AML-193 (cell line): Measurements from ENCODE around the gene HECTD3.

Experiments used
- DNase-seq, 2 experiments: peaks; one replicate each; lab custom pipeline; 2025; lab: John Stamatoyannopoulos, UW

The HECTD3 gene

DNA sequence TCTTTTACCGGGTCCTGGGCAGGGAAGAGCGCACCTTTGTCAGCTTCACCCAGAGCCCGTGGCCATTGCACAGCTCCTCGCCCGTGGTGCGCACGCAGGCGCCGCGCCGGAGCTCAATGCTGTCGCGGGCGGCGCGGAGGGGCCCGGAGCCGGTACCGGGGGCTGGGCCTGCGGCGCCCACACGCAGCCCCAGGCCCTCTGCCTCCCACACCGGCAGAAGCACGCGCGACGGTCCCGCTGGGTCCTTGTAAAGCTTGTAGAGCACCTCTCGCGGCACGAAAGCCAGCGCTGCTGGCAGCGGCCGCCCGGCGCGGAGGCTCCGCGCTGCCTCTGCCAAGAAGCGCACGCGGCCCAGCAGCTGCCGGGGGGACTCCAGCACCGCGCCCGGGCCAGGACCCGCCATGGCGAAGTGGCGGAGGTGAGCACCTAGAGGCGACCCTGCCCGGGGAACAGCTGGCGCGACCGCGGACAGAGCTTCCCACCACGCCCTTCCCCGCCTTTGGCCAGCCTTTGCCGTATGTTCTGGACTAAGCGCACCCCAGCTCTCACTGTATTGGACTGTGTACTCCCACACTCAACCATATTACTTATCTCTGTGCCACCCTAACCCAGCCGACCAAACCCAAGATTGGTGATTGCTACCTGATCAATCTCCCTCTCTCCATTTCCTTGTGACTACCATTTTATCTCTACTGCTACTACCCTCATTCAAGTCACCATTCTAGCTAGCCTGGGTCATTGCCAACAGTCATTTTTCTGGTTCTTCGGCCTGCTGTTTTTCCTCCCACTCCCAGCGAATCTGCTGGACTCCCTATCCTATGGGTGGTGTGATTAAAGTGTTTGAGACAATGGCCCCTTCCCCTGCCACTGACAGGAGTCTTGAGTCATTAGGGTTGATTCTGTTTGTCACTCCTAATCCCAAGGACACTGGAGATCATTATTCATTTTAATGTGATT, at the start of gene HECTD3:
Gene HECTD3, minus strand, starts transcription at position 470 of the 957 bp plus-strand sequence. Its CDS starts 67 bp downstream, at position 403.
- DNase-seq = peak; percentile 56 to 71

DNA sequence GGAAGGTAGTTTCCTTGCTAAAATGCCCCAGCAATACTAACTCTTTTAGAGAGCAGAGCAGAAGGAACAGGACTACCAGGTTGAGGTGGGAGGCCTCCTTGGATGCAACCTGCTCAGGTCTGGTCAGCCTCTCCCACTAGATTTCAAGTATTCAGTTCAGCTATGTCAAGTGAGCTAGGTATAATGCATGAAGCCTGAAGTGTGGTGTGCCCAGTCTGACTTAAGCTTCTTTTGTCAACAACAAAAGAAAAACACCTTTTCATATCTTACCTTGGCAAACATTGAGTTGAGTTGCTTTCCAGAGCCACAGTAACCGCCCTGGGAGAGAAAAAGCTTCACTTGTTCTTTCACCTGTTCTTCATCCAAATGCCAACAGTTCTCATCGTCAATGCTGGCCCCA, 48.7 kb upstream of the HECTD3 start:
- DNase-seq = no peak

DNA sequence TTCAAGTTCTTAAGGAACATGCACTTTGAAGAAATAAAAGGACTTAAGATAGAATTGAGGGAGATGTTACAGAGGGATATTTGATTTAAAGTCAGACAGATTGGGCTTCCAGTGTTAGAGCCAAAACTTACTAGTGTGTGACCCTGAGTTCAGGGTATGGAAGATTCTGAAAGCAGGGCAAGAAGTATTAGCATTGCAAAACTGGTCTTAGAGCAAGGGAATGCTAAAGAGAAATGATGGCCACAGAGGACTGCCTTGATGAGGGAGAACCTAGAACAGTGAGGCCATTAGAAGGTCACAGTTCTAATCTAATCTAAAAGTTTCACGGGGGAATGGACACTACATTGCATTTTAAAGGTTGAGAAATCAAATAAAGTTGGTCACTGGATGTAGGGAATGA, 46.4 kb upstream of the HECTD3 start:
- no peak for DNase-seq

DNA sequence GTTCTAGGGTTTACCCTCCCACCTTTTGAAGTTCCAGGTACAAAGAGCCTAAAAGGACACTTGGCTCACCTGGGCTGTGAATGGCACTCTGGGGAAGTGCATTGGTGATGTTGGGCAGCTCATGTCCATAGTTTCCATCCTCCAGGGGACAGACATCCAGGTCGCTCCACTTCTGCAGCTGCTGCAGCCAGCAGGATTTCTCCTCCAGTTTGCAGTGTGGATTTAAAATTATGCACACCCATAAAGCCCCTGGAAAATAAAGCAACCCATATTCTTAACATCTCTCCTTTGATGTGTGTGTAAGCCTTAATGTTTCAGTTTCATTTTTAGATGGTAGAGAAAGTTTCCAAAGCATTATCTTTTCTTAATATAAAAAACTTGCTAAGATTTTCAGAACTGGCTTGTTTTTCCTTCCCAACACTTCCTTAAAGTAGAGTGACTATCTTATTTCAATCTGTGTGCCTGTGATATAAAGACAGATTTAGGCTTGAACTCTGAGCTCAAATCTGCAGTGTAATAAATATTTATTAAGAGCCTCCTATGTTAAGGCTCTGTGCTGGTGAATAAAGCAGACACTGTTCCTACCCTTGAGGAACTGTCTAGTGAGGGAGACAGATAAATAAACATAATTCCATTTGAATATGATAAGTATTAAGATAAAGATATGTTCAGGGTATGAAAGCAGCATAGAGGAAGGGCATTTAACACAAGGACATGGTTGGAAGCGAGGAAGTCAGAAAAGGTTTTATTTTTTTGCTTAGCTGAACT, 40.1 kb upstream of the HECTD3 start:
- DNase-seq = no peak

DNA sequence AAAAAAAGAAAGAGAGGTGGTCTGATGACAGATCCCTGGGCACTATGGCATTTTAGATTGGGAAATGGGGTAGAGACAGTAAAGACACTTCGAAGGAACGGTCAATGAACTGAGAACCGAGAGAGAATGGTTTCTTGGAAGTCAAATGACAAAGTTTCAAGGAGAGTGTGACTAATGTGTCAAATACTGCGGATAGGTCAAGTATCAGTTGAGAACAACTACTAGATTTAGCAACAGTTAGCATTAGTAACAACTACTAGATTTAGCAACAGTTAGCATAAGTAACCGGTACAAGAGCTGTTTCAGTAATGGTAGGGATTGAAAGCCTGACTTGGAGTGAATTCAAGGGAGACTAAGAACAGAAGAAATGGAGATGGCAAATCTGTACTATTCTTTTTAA, 35.9 kb upstream of the HECTD3 start:
- DNase-seq = no peak

DNA sequence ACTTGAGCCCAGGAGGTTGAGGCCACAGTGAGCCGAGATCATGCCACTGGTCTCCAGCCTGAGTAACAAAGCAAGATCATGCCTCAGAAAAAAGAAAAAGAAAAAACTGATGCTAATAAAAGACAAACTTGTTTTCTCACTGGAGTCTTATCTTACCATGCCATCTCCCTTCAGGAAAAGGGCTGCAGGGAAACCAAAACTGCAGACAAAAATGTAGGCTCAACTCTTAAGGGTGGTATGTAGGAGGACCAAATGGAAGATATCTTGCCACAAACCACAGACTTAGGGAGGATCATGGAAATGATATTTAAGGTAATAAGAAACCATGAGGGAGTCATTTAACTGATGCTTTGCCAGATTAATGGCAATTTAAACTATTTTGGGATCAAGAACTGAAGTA, 33.8 kb upstream of the HECTD3 start:
- no peak for DNase-seq

DNA sequence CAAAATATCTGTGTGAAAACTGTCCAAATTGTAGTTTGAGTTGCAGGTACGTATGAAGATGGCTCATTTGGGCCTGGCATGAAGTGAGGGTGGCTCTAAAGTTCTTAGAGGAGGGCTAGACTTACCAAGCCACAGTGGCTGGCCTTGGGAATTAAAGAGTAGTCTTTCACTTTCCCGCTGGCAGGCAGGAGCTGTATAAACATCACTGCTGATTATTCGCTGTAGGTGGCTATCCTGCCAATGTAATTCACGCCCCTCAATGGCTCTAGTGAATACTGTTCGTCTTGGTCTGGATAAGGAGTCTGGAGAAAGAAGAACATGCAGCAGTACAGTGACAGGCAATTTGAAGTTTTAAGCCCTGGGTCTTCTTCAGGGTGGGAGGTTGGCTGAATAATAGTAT, 32.0 kb upstream of the HECTD3 start:
- no peak for DNase-seq

DNA sequence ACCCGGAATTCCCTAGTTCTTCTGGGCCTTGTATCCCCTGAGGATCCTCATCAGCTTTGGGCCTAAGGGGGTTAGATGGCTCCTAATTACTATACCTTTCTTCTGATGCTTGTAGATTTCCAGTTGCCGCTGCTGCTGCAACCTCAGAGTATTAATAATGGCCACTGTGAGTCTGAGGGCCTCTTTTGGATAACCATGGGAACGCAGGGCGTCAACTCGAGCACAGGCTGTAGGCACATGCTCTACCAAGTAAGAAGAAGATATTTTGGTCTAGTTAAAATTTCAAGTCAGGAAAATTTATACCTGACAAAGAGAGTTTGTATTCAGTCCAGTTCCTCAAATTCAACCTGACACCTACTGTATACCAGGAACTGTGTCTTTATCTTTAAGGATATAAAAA, 29.2 kb upstream of the HECTD3 start:
- DNase-seq = no peak

DNA sequence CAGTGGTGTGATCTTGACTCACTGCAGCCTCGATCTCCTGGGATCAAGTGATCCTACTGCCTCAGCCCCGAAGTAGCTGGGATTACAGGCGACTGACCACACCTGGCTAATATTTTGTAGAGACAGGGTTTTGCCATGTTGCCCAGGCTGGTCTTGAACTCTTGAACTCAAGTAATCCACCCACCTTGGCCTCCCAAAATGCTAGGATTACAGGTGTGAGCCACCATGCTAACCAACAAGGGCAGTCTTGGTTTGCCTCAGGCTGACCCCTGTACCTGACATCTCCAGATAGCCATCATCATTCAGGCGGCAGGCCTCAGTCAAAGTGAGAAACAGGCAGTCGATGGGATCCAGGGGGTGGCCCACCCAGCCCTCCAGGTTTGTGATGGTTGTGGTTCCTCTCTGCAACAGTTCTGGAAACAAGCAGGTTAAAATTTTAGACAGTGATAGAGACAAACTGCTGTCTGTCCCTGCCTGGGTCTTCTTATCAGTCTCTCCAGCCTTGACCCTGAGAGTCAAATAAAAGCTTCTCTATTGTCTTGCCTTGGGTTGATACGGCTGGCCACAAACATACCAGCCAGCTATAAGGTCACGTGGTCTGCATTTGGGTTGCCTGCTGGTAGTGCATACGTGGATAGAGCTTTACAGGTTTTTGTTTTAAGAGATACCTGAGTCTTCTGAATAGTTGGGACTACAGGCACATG, 27.7 kb upstream of the HECTD3 start:
- no peak for DNase-seq

DNA sequence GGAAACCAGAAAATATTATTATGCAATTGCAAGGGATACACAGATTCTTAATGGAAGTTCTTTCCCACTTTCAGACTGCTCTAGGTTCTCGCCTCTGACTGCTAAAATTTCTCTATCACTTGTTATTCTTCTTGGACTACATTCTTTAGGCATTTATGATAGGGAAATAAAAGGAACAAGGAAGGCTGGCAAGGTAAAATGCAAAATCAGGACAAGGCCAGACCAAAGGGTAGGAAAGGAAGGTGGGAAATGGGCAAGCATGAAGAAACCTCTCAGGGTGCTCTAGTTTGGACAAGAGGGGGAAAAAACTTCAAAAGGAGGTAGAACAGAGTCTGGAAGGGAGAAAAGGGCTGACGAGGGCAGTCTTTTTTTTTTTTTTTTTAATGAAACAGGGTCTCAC, 27.1 kb upstream of the HECTD3 start:
- DNase-seq = no peak

DNA sequence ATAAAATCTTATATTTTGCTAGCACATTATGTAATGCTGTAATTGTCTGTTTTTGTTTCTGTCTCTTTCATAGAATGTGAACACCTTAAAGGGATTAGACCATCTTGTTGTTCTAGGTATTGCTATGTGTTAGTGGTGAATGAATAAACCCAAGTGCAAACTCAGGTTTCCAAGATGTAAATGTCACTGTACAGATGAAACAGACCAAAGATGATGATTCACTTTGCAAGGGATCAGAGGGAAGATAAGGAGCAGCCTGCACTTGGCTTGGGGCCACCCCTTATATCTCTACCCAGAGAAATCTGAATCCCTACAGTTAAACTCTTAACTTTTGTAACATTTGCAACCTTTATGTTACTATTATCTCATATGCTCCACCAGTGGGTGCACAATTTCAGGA, 26.3 kb upstream of the HECTD3 start:
- DNase-seq = no peak

DNA sequence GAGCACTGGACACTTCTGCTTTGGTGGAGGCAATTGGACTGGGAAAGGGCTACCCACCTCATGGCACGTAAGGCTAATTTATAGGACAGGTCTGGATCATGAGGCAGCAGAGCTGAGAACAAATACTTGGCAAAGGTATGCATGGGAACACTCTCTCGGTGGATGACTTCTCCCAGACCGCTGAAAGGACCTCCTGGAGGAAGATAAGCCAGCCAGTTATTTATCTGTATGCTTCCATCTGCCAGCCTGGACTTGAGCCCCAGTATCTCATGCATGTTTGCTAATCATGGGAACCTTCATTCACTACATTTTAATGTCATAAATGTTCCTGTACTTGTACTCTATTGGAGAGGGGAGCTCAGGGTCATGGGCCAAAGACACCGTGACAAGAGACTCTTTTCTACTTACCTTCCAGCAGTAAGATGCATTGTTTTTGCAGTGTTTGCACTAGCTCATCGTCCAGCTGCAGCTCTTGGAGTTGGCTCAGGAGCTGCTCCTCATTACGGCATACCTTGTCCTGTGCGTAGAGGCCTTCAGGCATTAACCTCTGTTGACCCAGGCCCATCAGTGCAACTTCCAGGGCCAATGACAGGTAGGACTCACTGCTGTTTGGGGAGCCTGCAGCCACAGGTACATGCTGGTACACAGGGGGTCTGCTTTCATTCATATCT, 24.6 kb upstream of the HECTD3 start:
- DNase-seq = no peak

DNA sequence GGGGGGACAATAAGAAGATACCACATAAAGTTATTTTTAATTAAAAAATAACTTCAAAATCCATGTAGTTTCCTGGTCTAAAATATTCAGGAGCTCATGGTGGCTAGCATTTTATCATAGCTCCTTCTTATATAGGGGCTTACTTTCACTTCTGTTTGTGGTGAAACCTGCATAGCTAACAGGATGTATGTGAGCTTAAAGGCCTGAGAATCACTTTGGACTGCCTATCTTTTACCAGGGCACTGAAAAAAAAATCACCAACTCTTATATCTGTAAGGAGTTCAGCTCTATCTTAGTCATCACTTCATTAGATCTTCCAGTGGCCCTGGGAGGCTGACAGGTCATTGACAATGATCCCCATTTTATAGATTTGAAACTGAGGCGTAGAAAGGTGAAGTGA, 22.2 kb upstream of the HECTD3 start:
- no peak for DNase-seq

DNA sequence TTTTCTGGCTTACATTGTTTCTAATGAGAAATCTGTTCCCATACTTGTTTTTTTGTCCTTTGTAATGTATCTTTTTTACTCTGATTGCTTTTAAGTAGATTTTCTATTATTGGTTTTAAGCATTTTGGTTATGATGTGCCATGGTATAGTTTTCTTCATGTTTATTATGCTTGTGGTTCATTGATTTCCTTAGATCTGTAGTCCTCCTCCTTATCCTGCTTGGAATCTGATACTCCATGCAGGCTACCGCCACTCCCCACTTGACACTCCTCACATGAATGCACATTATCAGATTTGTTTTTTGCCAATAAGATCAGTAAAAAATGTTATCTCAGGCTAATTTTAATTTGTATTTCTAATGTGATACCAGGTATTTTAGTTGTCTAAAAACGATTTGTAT, 21.7 kb upstream of the HECTD3 start:
- no peak for DNase-seq

DNA sequence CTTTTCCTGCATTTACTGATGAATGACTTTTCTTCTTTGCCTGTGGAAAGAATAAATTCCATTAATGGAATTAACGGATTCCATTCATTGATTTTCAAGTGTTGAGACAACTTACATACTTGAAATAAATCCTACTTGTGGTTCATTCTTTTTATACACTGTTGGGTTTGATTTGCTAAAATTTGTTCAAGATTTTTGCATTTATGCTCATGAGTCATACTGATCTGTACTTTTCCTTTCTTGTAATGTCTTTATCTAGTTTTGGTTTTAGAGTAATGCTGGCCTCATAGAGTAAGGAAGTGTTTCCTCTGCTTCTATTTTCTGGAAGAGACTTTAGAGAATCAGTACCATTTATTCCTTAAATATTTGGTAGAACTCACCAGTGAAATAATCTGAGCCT, 15.3 kb upstream of the HECTD3 start:
- DNase-seq = no peak

DNA sequence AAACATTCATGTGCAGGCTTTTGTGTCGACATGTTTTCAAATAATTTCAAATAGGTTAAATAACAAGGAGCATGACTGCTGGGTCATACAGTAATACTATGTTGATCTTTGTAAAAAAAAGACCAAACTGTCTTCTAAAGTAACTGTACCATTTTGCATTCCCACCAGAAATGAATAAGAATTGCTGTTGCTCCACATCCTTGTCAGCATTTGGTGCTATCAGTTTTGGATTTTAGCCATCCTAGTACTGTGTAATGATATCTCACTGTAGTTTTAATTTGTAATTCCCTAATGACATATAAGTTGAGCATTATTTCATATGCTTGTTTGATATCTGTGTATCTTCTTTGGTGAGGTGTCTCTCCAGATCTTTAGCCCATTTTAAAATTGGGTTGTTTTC, 12.5 kb upstream of the HECTD3 start:
- no peak for DNase-seq

DNA sequence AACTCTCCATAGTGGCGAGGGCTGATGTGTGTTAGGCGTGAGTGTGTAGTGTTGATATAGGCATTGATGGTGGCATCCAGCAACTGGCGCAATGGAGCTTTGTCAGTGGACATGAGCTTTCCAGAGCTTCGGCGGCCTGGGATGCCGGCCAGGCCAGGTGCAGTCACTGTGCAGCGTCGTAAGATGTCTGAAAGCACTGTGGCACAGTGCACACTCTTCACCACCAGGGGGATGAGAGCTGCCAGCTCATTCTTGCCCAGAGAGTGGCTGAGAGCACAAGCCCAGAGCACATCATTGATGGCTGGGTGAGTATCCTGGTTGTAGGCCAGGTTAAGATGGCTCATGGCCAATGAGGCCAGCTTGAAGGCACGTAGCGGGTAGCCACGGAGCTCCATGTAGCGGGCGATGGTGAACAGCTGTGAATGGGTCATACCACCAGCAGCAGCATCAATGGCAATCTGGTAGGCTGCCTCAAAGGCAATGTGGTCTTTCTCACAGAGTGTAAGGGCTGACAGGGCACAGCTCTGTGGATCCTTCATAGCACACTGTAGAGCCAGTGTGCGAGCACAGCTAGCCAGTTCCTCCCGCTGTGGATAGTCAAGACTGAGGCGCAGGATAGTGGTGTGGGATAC, 7.6 kb upstream of the HECTD3 start:
- peak; percentile 29 to 38 for DNase-seq

DNA sequence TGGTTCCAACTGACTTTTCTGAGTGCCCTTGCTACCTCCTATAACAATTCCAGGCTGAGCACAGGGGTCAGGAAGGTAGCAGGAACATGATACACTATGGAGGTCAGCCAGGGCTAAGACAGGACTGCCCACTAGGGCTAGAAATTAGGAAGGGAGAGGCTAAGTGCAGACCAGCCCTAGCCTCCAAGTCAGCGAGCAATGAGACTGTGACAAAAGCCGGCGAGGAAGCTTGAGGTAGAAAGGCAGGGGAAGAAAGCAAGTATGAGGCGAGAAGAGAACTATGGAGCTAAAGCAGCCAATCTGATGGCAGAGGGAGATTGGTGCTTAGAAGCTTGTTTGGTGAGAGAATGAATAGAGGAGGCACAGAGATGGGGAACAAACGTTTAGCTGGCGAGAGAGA, 5.6 kb upstream of the HECTD3 start:
- DNase-seq = no peak

DNA sequence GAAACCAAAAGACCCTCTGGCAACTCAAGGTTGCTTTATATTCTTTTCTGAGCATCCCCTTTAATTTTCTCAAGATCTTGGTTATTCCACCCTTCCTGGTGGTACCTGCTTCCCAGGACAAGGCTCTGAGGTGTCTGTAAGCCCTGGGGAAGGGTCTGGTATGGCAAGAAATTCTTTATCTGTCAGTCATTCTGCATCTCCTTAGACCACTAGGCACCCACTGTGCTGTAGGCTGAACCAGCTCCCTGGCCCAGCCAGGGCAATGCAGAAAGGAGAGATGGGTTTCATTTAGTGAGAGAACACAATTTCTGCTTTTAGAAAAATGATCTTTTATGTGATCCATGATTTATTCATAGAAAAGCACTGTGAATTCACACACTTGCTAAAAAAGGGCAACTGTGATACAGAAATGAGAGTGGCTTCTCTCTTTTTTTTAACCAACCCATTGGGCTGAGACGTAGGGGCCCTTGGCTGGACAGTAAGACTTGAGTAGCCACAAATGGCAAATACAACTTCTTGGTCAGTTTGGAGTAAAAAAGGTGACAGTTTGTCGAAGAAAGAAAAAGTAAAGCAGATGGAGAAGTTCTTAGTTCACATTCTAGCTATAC, 5.1 kb upstream of the HECTD3 start:
- DNase-seq = no peak

DNA sequence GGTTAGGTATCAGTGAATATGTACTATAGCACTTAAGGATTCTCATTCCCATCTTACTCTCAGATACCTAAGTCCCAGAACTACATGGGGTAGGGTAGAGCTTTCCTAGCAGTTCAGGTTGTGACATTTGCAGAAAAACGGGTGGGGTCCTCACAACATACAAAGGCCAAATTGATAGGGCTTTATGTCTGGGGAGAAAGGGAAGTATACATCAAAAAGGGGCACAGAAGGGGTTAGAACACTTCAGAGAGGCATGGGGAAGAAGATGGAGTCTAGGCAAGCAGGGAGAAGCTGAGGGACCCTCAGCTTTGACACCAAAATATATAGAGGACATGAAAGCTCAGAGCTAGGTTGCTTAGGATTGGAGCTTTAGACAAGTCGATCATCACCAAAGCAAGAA, 4.6 kb upstream of the HECTD3 start:
- no peak for DNase-seq
